UCSD-AML1 (cell line): ENCODE data around the gene TAB2.

ENCODE experiments used
- DNase-seq: peaks from one replicate; lab custom pipeline; 2025; ENCODE audit not compliant: unreplicated experiment; lab: John Stamatoyannopoulos, UW

Gene TAB2

GRCh38 chr6:149405823-149406765 lies 88.6 kb downstream of the TAB2 start:
- DNase-seq, result no peak

- no peak for DNase-seq
Observed at GRCh38 chr6:149409617-149410016, 92.1 kb downstream of the TAB2 start.

GRCh38 chr6:149410557-149410956 lies 93.0 kb downstream of the TAB2 start:
- DNase-seq, result no peak

GRCh38 chr6:149414009-149414408 lies 96.5 kb downstream of the TAB2 start:
- DNase-seq, result no peak

- DNase-seq, result no peak
Observed at GRCh38 chr6:149414821-149415220, 97.3 kb downstream of the TAB2 start.

- DNase-seq, result no peak
Observed at GRCh38 chr6:149419696-149420404, 102.3 kb downstream of the TAB2 start.

- no peak for DNase-seq
Observed at GRCh38 chr6:149421132-149421531, 103.6 kb downstream of the TAB2 start.

GRCh38 chr6:149422581-149422980 lies 105.1 kb downstream of the TAB2 start:
- no peak for DNase-seq

GRCh38 chr6:149423964-149424440 lies 106.5 kb downstream of the TAB2 start:
- no peak for DNase-seq

- no peak for DNase-seq
Observed at GRCh38 chr6:149425224-149425623, 107.7 kb downstream of the TAB2 start.

- DNase-seq, result no peak
Observed at GRCh38 chr6:149425754-149426153, 108.2 kb downstream of the TAB2 start.

- no peak for DNase-seq
Observed at GRCh38 chr6:149428606-149429005, 111.1 kb downstream of the TAB2 start.

- DNase-seq, result no peak
Observed at GRCh38 chr6:149429427-149430360, 112.2 kb downstream of the TAB2 start.

- peak; percentile 87 for DNase-seq
Observed at GRCh38 chr6:149431905-149432775, 114.6 kb downstream of the TAB2 start.

GRCh38 chr6:149433405-149433804 lies 115.9 kb downstream of the TAB2 start:
- no peak for DNase-seq

- DNase-seq, result no peak
Observed at GRCh38 chr6:149433881-149434280, 116.4 kb downstream of the TAB2 start.

GRCh38 chr6:149435919-149436586 lies 118.5 kb downstream of the TAB2 start:
- DNase-seq, result no peak

GRCh38 chr6:149436647-149437046 lies 119.1 kb downstream of the TAB2 start:
- DNase-seq, result no peak

- no peak for DNase-seq
Observed at GRCh38 chr6:149437212-149437611, 119.7 kb downstream of the TAB2 start.
